SK-N-SH treated with all-trans-retinoic acid at 6 μM for 48 hours (cell line): ENCODE results near the gene MOCS1.

Experiments
- ATAC-seq: fragments of 200-7000 bp; cut with Tn5 transposase; 3 replicates; pipeline ENCODE4 v1.9.1; 2020; ENCODE audit warnings: mild to moderate bottlenecking, moderate library complexity
- ARNTL ChIP-seq: fragments of 450-650 bp; formaldehyde crosslinking; IDR thresholded peaks from 2 replicates; pipeline ENCODE4 v1.5.0; 2020; ENCODE audit warnings: low read depth, mild to moderate bottlenecking, moderate library complexity, borderline replicate concordance
- BACH2 ChIP-seq: fragments of 250-450 bp; sonication (Bioruptor Pico); IDR thresholded peaks from 2 replicates; pipeline ENCODE4 v1.9.0; 2021; ENCODE audit warnings: mild to moderate bottlenecking, borderline replicate concordance
- CREB5 ChIP-seq: fragments of 250-450 bp; sonication (Bioruptor Pico); IDR thresholded peaks from 2 replicates; pipeline ENCODE4 v1.5.1; 2020; ENCODE audit warnings: low read depth, mild to moderate bottlenecking, moderate library complexity
- ESRRG ChIP-seq: fragments of 250-450 bp; sonication (Bioruptor Pico); IDR thresholded peaks from 2 replicates; pipeline ENCODE4 v1.6.1; 2021; ENCODE audit warnings: mild to moderate bottlenecking
- GLIS3 ChIP-seq: fragments of 250-450 bp; sonication (Bioruptor Pico); IDR thresholded peaks from 2 replicates; pipeline ENCODE4 v1.5.0; 2020; ENCODE audit warnings: mild to moderate bottlenecking, moderate library complexity
- ISL1 ChIP-seq: fragments of 250-450 bp; sonication (Bioruptor Pico); IDR thresholded peaks from 2 replicates; pipeline ENCODE4 v2.1.2; 2022; ENCODE audit warnings: mild to moderate bottlenecking, moderate library complexity
- PATZ1 ChIP-seq: fragments of 250-450 bp; sonication (Bioruptor Pico); IDR thresholded peaks from 2 replicates; pipeline ENCODE4 v1.8.0; 2020; ENCODE audit warnings: mild to moderate bottlenecking, moderate library complexity, borderline replicate concordance
- PPARA ChIP-seq: fragments of 250-450 bp; sonication (Bioruptor Pico); IDR thresholded peaks from 2 replicates; pipeline ENCODE4 v1.5.0; 2020; ENCODE audit warnings: mild to moderate bottlenecking, borderline replicate concordance
- RARB ChIP-seq: fragments of 250-450 bp; sonication (Bioruptor Pico); IDR thresholded peaks from 2 replicates; pipeline ENCODE4 v1.8.0; 2021; ENCODE audit warnings: mild to moderate bottlenecking, moderate library complexity
- SNAI2 ChIP-seq: fragments of 250-450 bp; sonication (Bioruptor Pico); IDR thresholded peaks from 2 replicates; pipeline ENCODE4 v1.5.0; 2020; ENCODE audit warnings: mild to moderate bottlenecking, moderate library complexity
- TCF4 ChIP-seq: fragments of 250-450 bp; sonication (Bioruptor Pico); IDR thresholded peaks from 2 replicates; pipeline ENCODE4 v1.8.0; 2021; ENCODE audit warnings: mild to moderate bottlenecking, moderate library complexity, borderline replicate concordance
- TOX ChIP-seq: fragments of 250-450 bp; sonication (Bioruptor Pico); IDR thresholded peaks from 2 replicates; pipeline ENCODE4 v1.8.0; 2021; ENCODE audit warnings: mild to moderate bottlenecking, moderate library complexity, borderline replicate concordance
- ZFP3 ChIP-seq: fragments of 250-450 bp; sonication (Bioruptor Pico); IDR thresholded peaks from 2 replicates; pipeline ENCODE4 v1.5.0; 2020; ENCODE audit warnings: mild to moderate bottlenecking, moderate library complexity
- ZFP30 ChIP-seq: fragments of 450-650 bp; formaldehyde crosslinking; IDR thresholded peaks from 2 replicates; pipeline ENCODE4 v1.5.0; 2022; ENCODE audit warnings: mild to moderate bottlenecking, moderate library complexity
- ZNF565 ChIP-seq: fragments of 450-650 bp; formaldehyde crosslinking; conservative IDR thresholded peaks from 2 replicates; pipeline ENCODE4 v1.5.0; 2020; ENCODE audit warnings: low read depth, mild to moderate bottlenecking, moderate library complexity
- ZNF70 ChIP-seq: fragments of 450-650 bp; formaldehyde crosslinking; IDR thresholded peaks from 2 replicates; pipeline ENCODE4 v1.5.0; 2020; ENCODE audit warnings: mild to moderate bottlenecking, moderate library complexity
- ZNF8 ChIP-seq: fragments of 450-650 bp; formaldehyde crosslinking; IDR thresholded peaks from 2 replicates; pipeline ENCODE4 v1.5.0; 2020; ENCODE audit warnings: mild to moderate bottlenecking, moderate library complexity
- TF ChIP-seq, protein P1 (sequence below): fragments of 250-450 bp; sonication (Bioruptor Pico); IDR thresholded peaks from 2 replicates; pipeline ENCODE4 v1.8.0; 2021; ENCODE audit warnings: low read depth, mild to moderate bottlenecking, moderate library complexity, borderline replicate concordance
- TF ChIP-seq, protein P2 (sequence below): fragments of 250-450 bp; sonication (Bioruptor Pico); IDR thresholded peaks from 2 replicates; pipeline ENCODE4 v1.5.1; 2021; ENCODE audit warnings: mild to moderate bottlenecking, moderate library complexity
- TF ChIP-seq, protein P3 (sequence below): fragments of 250-450 bp; sonication (Bioruptor Pico); IDR thresholded peaks from 2 replicates; pipeline ENCODE4 v1.5.0; 2020; ENCODE audit warnings: mild to moderate bottlenecking, moderate library complexity

Gene MOCS1

GRCh38 chr6:39898625-39899024, 35.6 kb downstream of the MOCS1 start:
- no peak for ATAC-seq
- no peak for TF ChIP-seq PPARA (CRISPR knock-in tag)
- TF ChIP-seq, protein P1, sequence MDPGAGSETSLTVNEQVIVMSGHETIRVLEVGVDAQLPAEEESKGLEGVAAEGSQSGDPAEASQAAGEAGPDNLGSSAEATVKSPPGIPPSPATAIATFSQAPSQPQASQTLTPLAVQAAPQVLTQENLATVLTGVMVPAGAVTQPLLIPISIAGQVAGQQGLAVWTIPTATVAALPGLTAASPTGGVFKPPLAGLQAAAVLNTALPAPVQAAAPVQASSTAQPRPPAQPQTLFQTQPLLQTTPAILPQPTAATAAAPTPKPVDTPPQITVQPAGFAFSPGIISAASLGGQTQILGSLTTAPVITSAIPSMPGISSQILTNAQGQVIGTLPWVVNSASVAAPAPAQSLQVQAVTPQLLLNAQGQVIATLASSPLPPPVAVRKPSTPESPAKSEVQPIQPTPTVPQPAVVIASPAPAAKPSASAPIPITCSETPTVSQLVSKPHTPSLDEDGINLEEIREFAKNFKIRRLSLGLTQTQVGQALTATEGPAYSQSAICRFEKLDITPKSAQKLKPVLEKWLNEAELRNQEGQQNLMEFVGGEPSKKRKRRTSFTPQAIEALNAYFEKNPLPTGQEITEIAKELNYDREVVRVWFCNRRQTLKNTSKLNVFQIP, result no peak
- TF ChIP-seq CREB5, result no peak
- TF ChIP-seq ARNTL (CRISPR knock-in tag), result no peak
- no peak for TF ChIP-seq GLIS3 (CRISPR knock-in tag)
- TF ChIP-seq ZFP3 (CRISPR knock-in tag), result no peak
- no peak for TF ChIP-seq ZNF565

DNA sequence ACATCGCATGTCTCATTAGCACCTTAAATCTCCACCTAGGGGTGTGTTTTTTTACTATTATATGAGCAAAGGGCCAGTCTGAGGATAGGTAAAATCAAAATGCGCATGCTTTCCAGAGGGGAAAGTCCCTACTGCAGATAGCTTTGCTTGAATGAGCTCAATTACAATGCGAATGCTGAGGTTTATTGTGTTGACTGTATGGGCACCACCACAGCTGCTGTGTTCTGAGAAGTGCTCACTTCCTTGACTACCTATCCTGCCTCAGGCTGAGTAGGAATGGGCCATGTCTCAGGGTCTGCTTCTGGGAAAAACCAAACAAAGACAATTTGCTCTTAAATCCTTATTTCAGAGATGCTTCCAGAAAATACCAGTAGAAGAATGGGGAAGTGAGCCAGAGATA, 36.6 kb downstream of the MOCS1 start:
- no peak for ATAC-seq
- TF ChIP-seq CREB5, result no peak
- no peak for TF ChIP-seq RARB (CRISPR knock-in tag)
- no peak for TF ChIP-seq ZNF8 (CRISPR knock-in tag)
- TF ChIP-seq, protein P2, sequence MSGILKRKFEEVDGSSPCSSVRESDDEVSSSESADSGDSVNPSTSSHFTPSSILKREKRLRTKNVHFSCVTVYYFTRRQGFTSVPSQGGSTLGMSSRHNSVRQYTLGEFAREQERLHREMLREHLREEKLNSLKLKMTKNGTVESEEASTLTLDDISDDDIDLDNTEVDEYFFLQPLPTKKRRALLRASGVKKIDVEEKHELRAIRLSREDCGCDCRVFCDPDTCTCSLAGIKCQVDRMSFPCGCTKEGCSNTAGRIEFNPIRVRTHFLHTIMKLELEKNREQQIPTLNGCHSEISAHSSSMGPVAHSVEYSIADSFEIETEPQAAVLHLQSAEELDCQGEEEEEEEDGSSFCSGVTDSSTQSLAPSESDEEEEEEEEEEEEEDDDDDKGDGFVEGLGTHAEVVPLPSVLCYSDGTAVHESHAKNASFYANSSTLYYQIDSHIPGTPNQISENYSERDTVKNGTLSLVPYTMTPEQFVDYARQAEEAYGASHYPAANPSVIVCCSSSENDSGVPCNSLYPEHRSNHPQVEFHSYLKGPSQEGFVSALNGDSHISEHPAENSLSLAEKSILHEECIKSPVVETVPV, result no peak
- TF ChIP-seq PPARA (CRISPR knock-in tag), result no peak
- TF ChIP-seq TCF4 (CRISPR knock-in tag), result no peak
- no peak for TF ChIP-seq SNAI2 (CRISPR knock-in tag)
- TF ChIP-seq BACH2, result no peak
- TF ChIP-seq, protein P3, sequence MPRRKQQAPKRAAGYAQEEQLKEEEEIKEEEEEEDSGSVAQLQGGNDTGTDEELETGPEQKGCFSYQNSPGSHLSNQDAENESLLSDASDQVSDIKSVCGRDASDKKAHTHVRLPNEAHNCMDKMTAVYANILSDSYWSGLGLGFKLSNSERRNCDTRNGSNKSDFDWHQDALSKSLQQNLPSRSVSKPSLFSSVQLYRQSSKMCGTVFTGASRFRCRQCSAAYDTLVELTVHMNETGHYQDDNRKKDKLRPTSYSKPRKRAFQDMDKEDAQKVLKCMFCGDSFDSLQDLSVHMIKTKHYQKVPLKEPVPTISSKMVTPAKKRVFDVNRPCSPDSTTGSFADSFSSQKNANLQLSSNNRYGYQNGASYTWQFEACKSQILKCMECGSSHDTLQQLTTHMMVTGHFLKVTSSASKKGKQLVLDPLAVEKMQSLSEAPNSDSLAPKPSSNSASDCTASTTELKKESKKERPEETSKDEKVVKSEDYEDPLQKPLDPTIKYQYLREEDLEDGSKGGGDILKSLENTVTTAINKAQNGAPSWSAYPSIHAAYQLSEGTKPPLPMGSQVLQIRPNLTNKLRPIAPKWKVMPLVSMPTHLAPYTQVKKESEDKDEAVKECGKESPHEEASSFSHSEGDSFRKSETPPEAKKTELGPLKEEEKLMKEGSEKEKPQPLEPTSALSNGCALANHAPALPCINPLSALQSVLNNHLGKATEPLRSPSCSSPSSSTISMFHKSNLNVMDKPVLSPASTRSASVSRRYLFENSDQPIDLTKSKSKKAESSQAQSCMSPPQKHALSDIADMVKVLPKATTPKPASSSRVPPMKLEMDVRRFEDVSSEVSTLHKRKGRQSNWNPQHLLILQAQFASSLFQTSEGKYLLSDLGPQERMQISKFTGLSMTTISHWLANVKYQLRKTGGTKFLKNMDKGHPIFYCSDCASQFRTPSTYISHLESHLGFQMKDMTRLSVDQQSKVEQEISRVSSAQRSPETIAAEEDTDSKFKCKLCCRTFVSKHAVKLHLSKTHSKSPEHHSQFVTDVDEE (CRISPR knock-in tag), result no peak
- no peak for TF ChIP-seq ARNTL (CRISPR knock-in tag)
- TF ChIP-seq TOX, result no peak
- no peak for TF ChIP-seq ESRRG (CRISPR knock-in tag)
- no peak for TF ChIP-seq GLIS3 (CRISPR knock-in tag)
- TF ChIP-seq, protein P1, result no peak
- no peak for TF ChIP-seq PATZ1 (CRISPR knock-in tag)

DNA sequence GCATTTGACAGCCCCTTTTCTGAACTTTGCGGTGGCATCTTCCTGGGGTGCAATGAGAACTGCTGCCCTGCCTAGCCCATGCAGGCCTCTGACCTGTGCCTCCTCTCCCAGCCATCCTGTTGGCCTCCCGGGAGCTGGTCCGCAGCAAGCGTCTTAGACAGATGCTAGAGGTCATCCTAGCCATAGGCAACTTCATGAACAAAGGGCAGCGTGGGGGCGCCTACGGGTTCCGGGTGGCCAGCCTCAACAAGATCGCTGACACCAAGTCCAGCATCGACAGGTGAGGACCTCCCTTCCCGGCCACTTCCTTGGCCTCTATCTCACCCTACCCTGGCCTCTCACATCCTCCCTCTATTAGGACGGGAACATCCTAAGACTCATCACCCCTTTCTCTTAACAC, 37.6 kb downstream of the MOCS1 start:
- no peak for ATAC-seq
- TF ChIP-seq PATZ1 (CRISPR knock-in tag) (no peak), ARNTL (CRISPR knock-in tag) (no peak), ZNF8 (CRISPR knock-in tag) (no peak), TOX (no peak), ISL1 (CRISPR knock-in tag) (no peak), RARB (CRISPR knock-in tag) (no peak), ZFP30 (no peak), ZNF70 (no peak), GLIS3 (CRISPR knock-in tag) (no peak), ZFP3 (CRISPR knock-in tag) (no peak)
- TF ChIP-seq, protein P1, result no peak
